ENCODE results near the gene STXBP5.

DNA sequence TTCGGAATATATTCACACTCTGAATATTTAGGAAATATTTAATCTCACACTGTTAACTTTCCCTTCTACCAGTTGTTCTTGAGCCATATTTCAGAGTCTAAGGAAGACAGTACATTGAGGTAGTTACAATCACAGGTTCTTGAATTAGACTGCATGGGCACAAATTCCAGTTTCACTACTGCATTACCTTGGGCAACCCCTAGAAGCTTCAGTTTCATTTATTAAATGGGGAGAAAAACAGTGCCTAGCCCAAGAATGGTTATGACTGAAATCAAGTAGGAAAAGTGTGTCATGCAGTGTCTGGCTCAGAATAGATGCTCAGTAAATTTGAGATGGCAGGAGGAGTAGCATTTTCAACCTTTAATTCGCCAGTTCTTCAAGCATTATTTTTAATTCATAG is 179.8 kb downstream of the STXBP5 start:
- TF ChIP-seq YY1 (IDR thresholded peaks at IDR 0.05; ENCODE audit: insufficient read depth, insufficient read length), result no peak
- no peak for TF ChIP-seq SUZ12 (IDR thresholded peaks at IDR 0.05; ENCODE audit: extremely low read depth, insufficient read depth, insufficient read length)
